Fibroblast of the aortic adventitia (primary cell): Measurements from ENCODE around the gene LRRC4. TPM values are rescaled to one million over a fixed set of nuclear protein-coding genes. Genes with fewer than 3 reads are reported as not detected.

Experiments used
- DNase-seq: peaks from one replicate; pipeline ENCODE4 v3.0.0-alpha.2; 2010; ENCODE audit warnings: low read depth
- H3K4me3 ChIP-seq: 2 replicates; pipeline ENCODE4 v1.5.1; 2011; ENCODE audit warnings: low read depth, mild to moderate bottlenecking, control low read depth, low read length, moderate library complexity
- CTCF ChIP-seq: IDR thresholded peaks from 2 replicates; pipeline ENCODE4 v1.5.1; 2011; ENCODE audit warnings: mild to moderate bottlenecking, low read length, control low read depth, inconsistent platforms; ENCODE audit not compliant: insufficient read depth
- total RNA-seq: library from RNA; depleted of rRNA; stranded (reverse); fragments of >200 nt; gene quantifications from 2 replicates; pipeline ENCODE4 v1.2.3, GENCODE V29; 2012; ENCODE audit warnings: low replicate concordance

Gene LRRC4
- total RNA-seq, 1 donor, result 0.27 TPM

GRCh38 chr7:127979113-127979727 lies 52.0 kb downstream of the LRRC4 start:
- TF ChIP-seq CTCF, result no peak
- H3K4me3 ChIP-seq, result no peak overlapping the region
- no peak for DNase-seq

- H3K4me3 ChIP-seq, result no peak overlapping the region
- TF ChIP-seq CTCF, result no peak
- DNase-seq, result no peak
Measured at GRCh38 chr7:127978421-127978820, 52.8 kb downstream of the LRRC4 start.

Other genes starting within 250 kb of the LRRC4 start
- gene LEP, start 209.8 kb upstream of the LRRC4 start, total RNA-seq, result under 0.01 TPM in 1 of 2 replicates, not detected in the other